Panc1 (cell line): ENCODE results near the gene SH3TC2.

Source experiments
- CTCF ChIP-seq: fragments of 450-650 bp; IDR thresholded peaks from 2 replicates; pipeline ENCODE4 v1.5.1; 2017; ENCODE audit warnings: mild to moderate bottlenecking
- POLR2AphosphoS5 ChIP-seq: IDR thresholded peaks from 2 replicates; pipeline ENCODE4 v1.6.1; 2012; ENCODE audit warnings: mild to moderate bottlenecking, low read depth, low read length, moderate library complexity
- REST ChIP-seq, 2 experiments: IDR thresholded peaks; 2 replicates each; pipeline ENCODE4 v1.6.1; 2011 to 2012; ENCODE audit warnings: low read depth in 2 of 2, control low read depth in 1 of 2, low read length in 1 of 2, mild to moderate bottlenecking in 1 of 2, moderate library complexity in 1 of 2; ENCODE audit not compliant: insufficient read depth in 1 of 2

- no peak for TF ChIP-seq CTCF
- no peak for TF ChIP-seq REST (IDR thresholded peaks at IDR 0.05; ENCODE audit: insufficient read depth in 1 of 2, low read depth in 2 of 2, low read length in 1 of 2)
- TF ChIP-seq POLR2AphosphoS5: no peak
Observed at GRCh38 chr5:149063896-149064478, 1.1 kb upstream of the SH3TC2 start.
